A549 (cell line): ENCODE measurements around the gene PPIP5K1. TPM values are rescaled to one million over a fixed set of nuclear protein-coding genes. Genes with fewer than 3 reads are reported as not detected.

Experiments used
- ATAC-seq, 2 experiments: fragments of 200-7000 bp in 1 of 2; fragments of >200 bp in 1 of 2; cut with Nextera tagmentation in 1 of 2; cut with Tn5 transposase in 1 of 2; 3 replicates each; pipeline versions ENCODE4 v1.8.0 to v1.9.1; 2018 to 2020; ENCODE audit warnings: mild to moderate bottlenecking in 1 of 2, moderate library complexity in 1 of 2
- CTCF ChIA-PET: fragments of 300-600 bp; sonication (Branson Sonifier 250); formaldehyde crosslinking; extraction: SDS; loops from one replicate; lab custom pipeline; 2021; ENCODE audit warnings: antibody characterized with exemption, inconsistent platforms; lab: Yijun Ruan, JAX
- POLR2A ChIA-PET: fragments of 350-600 bp; formaldehyde crosslinking; extraction: SDS; loops from one replicate; lab custom pipeline; 2021; ENCODE audit warnings: antibody characterized with exemption, inconsistent platforms; lab: Yijun Ruan, JAX
- DNase-seq, 2 experiments: peaks; one replicate each; pipeline versions ENCODE4 v3.0.0 to v3.0.0-alpha.2; 2011 to 2016; ENCODE audit warnings: low read depth in 1 of 2, low spot score in 1 of 2
- FAIRE-seq: peaks from 2 replicates; lab custom pipeline; 2011; peaks lifted over from hg19 to GRCh38; lab: Jason Lieb, UNC
- H3K27ac ChIP-seq, 2 experiments: fragments of >200 bp; sonication (Bioruptor Twin); formaldehyde crosslinking; 3 replicates each; pipeline ENCODE4 v1.5.1; 2016 to 2017
- H3K4me1 ChIP-seq: fragments of >200 bp; sonication (Bioruptor Twin); formaldehyde crosslinking; 3 replicates; pipeline ENCODE4 v1.6.1; 2016
- H3K4me2 ChIP-seq: fragments of >200 bp; sonication (Bioruptor Twin); formaldehyde crosslinking; 3 replicates; pipeline ENCODE4 v1.6.1; 2016
- H3K4me3 ChIP-seq: fragments of >200 bp; sonication (Bioruptor Twin); formaldehyde crosslinking; 3 replicates; pipeline ENCODE4 v1.5.1; 2016
- H3K9me3 ChIP-seq: fragments of >200 bp; sonication (Bioruptor Twin); formaldehyde crosslinking; 3 replicates; pipeline ENCODE4 v1.6.1; 2016
- ATOH8 ChIP-seq: fragments of 250-450 bp; sonication (Bioruptor Pico); IDR thresholded peaks from 2 replicates; pipeline ENCODE4 v1.5.0; 2020; ENCODE audit warnings: low read depth, mild to moderate bottlenecking, moderate library complexity
- CBX2 ChIP-seq: fragments of 200-600 bp; sonication (generic); IDR thresholded peaks from 2 replicates; pipeline ENCODE4 v1.6.1; 2016; ENCODE audit warnings: low read depth, mild to moderate bottlenecking, borderline replicate concordance
- CBX8 ChIP-seq: fragments of 200-600 bp; sonication (generic); IDR thresholded peaks from 2 replicates; pipeline ENCODE4 v1.6.1; 2016
- CEBPB ChIP-seq, 2 experiments: fragments of >200 bp in 1 of 2; sonication (Bioruptor Twin) in 1 of 2; formaldehyde crosslinking in 1 of 2; IDR thresholded peaks; 2 replicates each; pipeline ENCODE4 v1.6.1; 2012 to 2016
- CHD4 ChIP-seq: fragments of 200-600 bp; sonication (generic); IDR thresholded peaks from 2 replicates; pipeline ENCODE4 v1.6.1; 2016; ENCODE audit warnings: antibody characterized with exemption, mild to moderate bottlenecking, borderline replicate concordance
- E2F6 ChIP-seq: IDR thresholded peaks from 2 replicates; pipeline ENCODE4 v1.6.1; 2012; ENCODE audit warnings: low read depth, borderline replicate concordance
- EHMT2 ChIP-seq: fragments of 200-600 bp; sonication (generic); IDR thresholded peaks from 2 replicates; pipeline ENCODE4 v1.6.1; 2016; ENCODE audit warnings: antibody characterized with exemption, low read depth, mild to moderate bottlenecking, moderate library complexity
- GATA3 ChIP-seq: IDR thresholded peaks from 2 replicates; pipeline ENCODE4 v1.6.1; 2012; ENCODE audit warnings: borderline replicate concordance
- HOXA7 ChIP-seq: fragments of 250-450 bp; sonication (Bioruptor Pico); IDR thresholded peaks from 2 replicates; pipeline ENCODE4 v1.5.0; 2020; ENCODE audit warnings: mild to moderate bottlenecking, moderate library complexity
- HOXB5 ChIP-seq: fragments of 250-450 bp; sonication (Bioruptor Pico); IDR thresholded peaks from 2 replicates; pipeline ENCODE4 v1.5.0; 2020; ENCODE audit warnings: mild to moderate bottlenecking, moderate library complexity
- JUNB ChIP-seq: fragments of >200 bp; sonication (Bioruptor Twin); formaldehyde crosslinking; IDR thresholded peaks from 2 replicates; pipeline ENCODE4 v1.6.1; 2016
- KDM5A ChIP-seq: fragments of 200-600 bp; sonication (generic); IDR thresholded peaks from 2 replicates; pipeline ENCODE4 v1.6.1; 2016; ENCODE audit warnings: antibody characterized with exemption, mild to moderate bottlenecking
- MYC ChIP-seq: IDR thresholded peaks from 2 replicates; pipeline ENCODE4 v1.6.1; 2012; ENCODE audit warnings: mild to moderate bottlenecking, inconsistent platforms, low read length, improper control_type of control experiment, borderline replicate concordance
- NFE2L2 ChIP-seq: fragments of 150-350 bp; conservative IDR thresholded peaks from 2 replicates; pipeline ENCODE4 v1.6.1; 2014; ENCODE audit warnings: low read length
- POLR2AphosphoS2 ChIP-seq: conservative IDR thresholded peaks from 2 replicates; pipeline ENCODE4 v1.6.1; 2012; ENCODE audit warnings: low read length, improper control_type of control experiment, inconsistent platforms
- RARB ChIP-seq: fragments of 250-450 bp; sonication (Bioruptor Pico); IDR thresholded peaks from 2 replicates; pipeline ENCODE4 v1.8.0; 2021; ENCODE audit warnings: mild to moderate bottlenecking, moderate library complexity
- RCOR1 ChIP-seq: fragments of 150-350 bp; IDR thresholded peaks from 2 replicates; pipeline ENCODE4 v1.6.1; 2014; ENCODE audit warnings: antibody characterized with exemption, low read length, low read depth
- RNF2 ChIP-seq: fragments of 200-600 bp; sonication (generic); IDR thresholded peaks from 2 replicates; pipeline ENCODE4 v1.6.1; 2016; ENCODE audit warnings: low read depth, mild to moderate bottlenecking, antibody characterized with exemption, moderate library complexity, borderline replicate concordance
- SMC3 ChIP-seq: fragments of >200 bp; sonication (Bioruptor Twin); formaldehyde crosslinking; IDR thresholded peaks from 3 replicates; pipeline ENCODE4 v1.6.1; 2018; ENCODE audit warnings: inconsistent platforms
- SREBF2 ChIP-seq: fragments of 450-650 bp; IDR thresholded peaks from 2 replicates; pipeline ENCODE4 v1.6.1; 2014; ENCODE audit warnings: mild to moderate bottlenecking, moderate library complexity
- TP53 ChIP-seq: fragments of 250-450 bp; sonication (Bioruptor Pico); IDR thresholded peaks from 2 replicates; pipeline ENCODE4 v1.5.0; 2021; ENCODE audit warnings: mild to moderate bottlenecking, moderate library complexity
- ZC3H11A ChIP-seq: fragments of 450-650 bp; IDR thresholded peaks from 2 replicates; pipeline ENCODE4 v1.6.1; 2014; ENCODE audit warnings: antibody characterized with exemption, mild to moderate bottlenecking
- ZSCAN20 ChIP-seq: fragments of 250-450 bp; sonication (Bioruptor Pico); IDR thresholded peaks from 2 replicates; pipeline ENCODE4 v1.8.0; 2022; ENCODE audit warnings: mild to moderate bottlenecking, moderate library complexity
- WGBS: methylation state at CpG from one replicate; pipeline ENCODE4 v1.1.6; 2017; ENCODE audit errors: missing lambda C conversion rate; 5-methylcytosine and 5-hydroxymethylcytosine counted together
- polyA plus RNA-seq, 4 experiments: library from polyadenylated mRNA; depleted of rRNA in 3 of 4; stranded (reverse); fragments of >200 nt; fragmentation: RNase III in 1 of 4; extraction: RNeasy Plus Mini Kit Qiagen cat#74134 plus additional on column Dnase treatment in 1 of 4; gene quantifications; 2 replicates in 3 of 4; 3 replicates in 1 of 4; pipeline ENCODE4 v1.2.3, GENCODE V29; 2011 to 2017
- TF ChIP-seq, protein P1 (sequence below): IDR thresholded peaks from 2 replicates; pipeline ENCODE4 v1.6.1; 2012
- TF ChIP-seq, protein P2 (sequence below): fragments of 450-650 bp; IDR thresholded peaks from 2 replicates; pipeline ENCODE4 v1.6.1; 2014; ENCODE audit warnings: antibody characterized with exemption

PPIP5K1 gene
- polyA plus RNA-seq, 2 of the 4 experiments (the other 2 are of a cell fraction), result 9.3 to 19.2 TPM

DNA sequence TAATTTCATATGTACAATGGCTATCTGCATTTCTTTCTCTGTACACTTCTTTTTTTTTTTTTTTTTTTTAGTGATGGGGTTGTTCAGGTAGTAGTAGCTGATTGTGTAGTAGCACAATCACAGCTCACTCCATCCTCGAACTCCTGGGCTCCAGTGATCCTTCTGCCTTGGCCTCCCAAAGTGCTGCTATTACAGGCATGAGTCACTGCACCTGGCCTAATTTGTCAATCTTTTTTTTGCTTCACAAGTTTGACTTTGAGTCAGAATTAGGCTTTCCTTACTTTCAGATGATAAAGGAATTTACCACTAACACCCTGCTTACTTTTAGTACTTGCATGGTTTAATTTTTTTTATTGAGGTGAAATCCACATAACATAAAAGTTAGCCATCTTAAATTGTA lies 44.6 kb downstream of the PPIP5K1 start:
- Histone ChIP-seq H3K4me3 (no peak overlapping the region), H3K4me1 (no peaks in the 10 kb centered on the region), H3K27ac (no peak overlapping the region), H3K9me3 (no peaks in the 10 kb centered on the region; the same call in 2 of the 3 replicates), H3K4me2 (no peak overlapping the region)
- ATAC-seq, result no peak
- CTCF ChIA-PET, result interaction anchor here (1.2 kb wide), 1 partner anchor 19 kb away, joined by 3 read pairs; no protein-coding TSS in a partner anchor
- no peak for DNase-seq
- FAIRE-seq, result no peak
- WGBS, result 79% methylated on average over 1 of the region's 1 CpG
- TF ChIP-seq RNF2 (no peak), GATA3 (no peak), NFE2L2 (no peak), KDM5A (no peak), EHMT2 (no peak), JUNB (no peak), ATOH8 (no peak), CBX2 (no peak)
- TF ChIP-seq, protein P1, sequence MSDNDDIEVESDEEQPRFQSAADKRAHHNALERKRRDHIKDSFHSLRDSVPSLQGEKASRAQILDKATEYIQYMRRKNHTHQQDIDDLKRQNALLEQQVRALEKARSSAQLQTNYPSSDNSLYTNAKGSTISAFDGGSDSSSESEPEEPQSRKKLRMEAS, result no peak
- POLR2A ChIA-PET, result no interaction called here

DNA sequence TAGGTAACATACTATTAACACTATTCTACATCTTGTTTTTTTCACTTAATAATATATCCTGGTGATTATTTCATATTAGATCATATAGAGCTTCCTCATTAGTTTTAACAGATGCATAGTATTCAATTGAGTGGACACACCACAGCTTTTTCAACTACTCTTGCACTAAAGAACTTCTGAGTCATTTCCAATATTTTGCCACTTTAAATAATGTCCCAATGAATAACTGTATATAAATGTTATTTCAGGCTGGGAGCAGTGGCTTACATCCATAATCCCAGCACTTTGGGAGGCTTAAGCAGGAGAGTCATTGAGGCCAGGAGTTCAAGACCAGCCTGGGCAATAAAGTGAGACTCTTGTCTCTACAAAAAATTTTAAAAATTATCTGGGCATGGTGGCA lies 45.7 kb downstream of the PPIP5K1 start:
- FAIRE-seq (no peak), ATAC-seq (no peak), DNase-seq (no peak)
- ChIA-PET CTCF (interaction anchor here (1.5 to 1.9 kb wide), 2 partner anchors 29 to 31 kb away, joined by 3 to 4 read pairs; no protein-coding TSS in a partner anchor), POLR2A (no interaction called here)
- Histone ChIP-seq H3K4me2 (no peak overlapping the region), H3K4me3 (no peak overlapping the region), H3K4me1 (no peaks in the 10 kb centered on the region), H3K27ac (no peak overlapping the region), H3K9me3 (no peaks in the 10 kb centered on the region; the same call in 2 of the 3 replicates)
- TF ChIP-seq CBX2 (no peak), SMC3 (no peak), HOXA7 (CRISPR knock-in tag) (no peak), GATA3 (no peak), RCOR1 (no peak), HOXB5 (no peak), POLR2AphosphoS2 (no peak), CEBPB (IDR thresholded peaks at IDR 0.05) (no peak), CHD4 (no peak), RARB (no peak), MYC (no peak), ZSCAN20 (no peak), CBX8 (no peak), SREBF2 (no peak), TP53 (CRISPR knock-in tag) (no peak), E2F6 (no peak), KDM5A (no peak), ZC3H11A (no peak)
- TF ChIP-seq, protein P2, sequence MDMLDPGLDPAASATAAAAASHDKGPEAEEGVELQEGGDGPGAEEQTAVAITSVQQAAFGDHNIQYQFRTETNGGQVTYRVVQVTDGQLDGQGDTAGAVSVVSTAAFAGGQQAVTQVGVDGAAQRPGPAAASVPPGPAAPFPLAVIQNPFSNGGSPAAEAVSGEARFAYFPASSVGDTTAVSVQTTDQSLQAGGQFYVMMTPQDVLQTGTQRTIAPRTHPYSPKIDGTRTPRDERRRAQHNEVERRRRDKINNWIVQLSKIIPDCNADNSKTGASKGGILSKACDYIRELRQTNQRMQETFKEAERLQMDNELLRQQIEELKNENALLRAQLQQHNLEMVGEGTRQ, result no peak
- TF ChIP-seq, all 56 proteins: peak for 0

DNA sequence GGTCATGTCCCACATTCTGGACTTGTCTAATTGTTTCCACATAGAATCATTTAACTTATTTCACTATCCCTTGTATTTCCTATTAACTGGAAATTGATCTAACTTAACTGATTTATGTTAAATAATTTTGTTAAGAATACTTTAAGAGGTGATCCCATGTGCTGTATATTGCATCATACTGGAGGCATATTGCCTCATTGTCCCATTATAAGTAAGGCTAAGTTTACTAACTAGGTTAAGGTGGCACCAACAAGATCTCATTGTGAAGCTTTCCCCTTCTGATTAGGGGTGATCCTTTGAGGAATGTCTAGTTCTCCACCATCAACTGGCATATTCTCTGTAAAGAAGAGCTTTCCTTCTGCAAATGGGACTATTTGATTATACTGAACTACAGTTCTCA lies 48.2 kb downstream of the PPIP5K1 start:
- H3K4me1 ChIP-seq, result no peaks in the 10 kb centered on the region
- H3K27ac ChIP-seq, result no peak overlapping the region
- ATAC-seq, result no peak
- POLR2A ChIA-PET, result no interaction called here
- H3K9me3 ChIP-seq, result no peaks in the 10 kb centered on the region
- no peak overlapping the region for H3K4me3 ChIP-seq
- no peak for TF ChIP-seq NFE2L2
- TF ChIP-seq CEBPB (IDR thresholded peaks at IDR 0.05), result peak; percentile 77 to 86; a peak in 3 of 4 replicates
- TF ChIP-seq, all 56 proteins: peak for 1
- no peak overlapping the region for H3K4me2 ChIP-seq
- CTCF ChIA-PET, result interaction anchor here (0.9 to 1.0 kb wide), 2 partner anchors 15 to 30 kb away, joined by 3 read pairs; no protein-coding TSS in a partner anchor
- DNase-seq (no peak), FAIRE-seq (no peak)
